ENCODE results near the gene XAF1.

XAF1 gene

DNA sequence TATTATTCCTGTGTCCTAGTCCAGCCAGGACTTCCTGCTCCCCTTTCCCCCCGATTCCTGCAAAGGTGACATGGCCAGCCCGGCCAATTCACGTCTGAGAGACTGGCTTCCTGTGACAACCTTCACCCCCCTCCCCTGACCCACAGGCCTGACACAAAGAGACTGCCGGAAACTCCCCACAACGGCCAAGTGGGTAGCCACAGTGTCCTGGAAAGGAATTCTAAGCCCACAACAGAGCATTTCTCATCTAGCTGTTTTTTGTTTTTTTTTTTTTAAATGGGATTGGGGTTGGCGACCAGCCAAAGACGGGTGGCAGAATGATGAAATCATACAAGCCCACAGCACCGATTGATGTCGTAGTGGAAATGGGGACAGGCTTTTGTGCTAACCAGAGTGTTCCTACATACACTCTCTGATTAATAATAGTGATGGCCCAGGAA, 2.8 kb upstream of the XAF1 start:
- TF ChIP-seq, protein P1, sequence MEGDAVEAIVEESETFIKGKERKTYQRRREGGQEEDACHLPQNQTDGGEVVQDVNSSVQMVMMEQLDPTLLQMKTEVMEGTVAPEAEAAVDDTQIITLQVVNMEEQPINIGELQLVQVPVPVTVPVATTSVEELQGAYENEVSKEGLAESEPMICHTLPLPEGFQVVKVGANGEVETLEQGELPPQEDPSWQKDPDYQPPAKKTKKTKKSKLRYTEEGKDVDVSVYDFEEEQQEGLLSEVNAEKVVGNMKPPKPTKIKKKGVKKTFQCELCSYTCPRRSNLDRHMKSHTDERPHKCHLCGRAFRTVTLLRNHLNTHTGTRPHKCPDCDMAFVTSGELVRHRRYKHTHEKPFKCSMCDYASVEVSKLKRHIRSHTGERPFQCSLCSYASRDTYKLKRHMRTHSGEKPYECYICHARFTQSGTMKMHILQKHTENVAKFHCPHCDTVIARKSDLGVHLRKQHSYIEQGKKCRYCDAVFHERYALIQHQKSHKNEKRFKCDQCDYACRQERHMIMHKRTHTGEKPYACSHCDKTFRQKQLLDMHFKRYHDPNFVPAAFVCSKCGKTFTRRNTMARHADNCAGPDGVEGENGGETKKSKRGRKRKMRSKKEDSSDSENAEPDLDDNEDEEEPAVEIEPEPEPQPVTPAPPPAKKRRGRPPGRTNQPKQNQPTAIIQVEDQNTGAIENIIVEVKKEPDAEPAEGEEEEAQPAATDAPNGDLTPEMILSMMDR (IDR thresholded peaks at IDR 0.05; ENCODE audit: control insufficient read depth, extremely low read depth, insufficient read depth): no peak
- DNase-seq (ENCODE audit: low read depth): no peak
- H3K4me3 ChIP-seq (ENCODE audit: low read depth, low read length): no peak overlapping the region

DNA sequence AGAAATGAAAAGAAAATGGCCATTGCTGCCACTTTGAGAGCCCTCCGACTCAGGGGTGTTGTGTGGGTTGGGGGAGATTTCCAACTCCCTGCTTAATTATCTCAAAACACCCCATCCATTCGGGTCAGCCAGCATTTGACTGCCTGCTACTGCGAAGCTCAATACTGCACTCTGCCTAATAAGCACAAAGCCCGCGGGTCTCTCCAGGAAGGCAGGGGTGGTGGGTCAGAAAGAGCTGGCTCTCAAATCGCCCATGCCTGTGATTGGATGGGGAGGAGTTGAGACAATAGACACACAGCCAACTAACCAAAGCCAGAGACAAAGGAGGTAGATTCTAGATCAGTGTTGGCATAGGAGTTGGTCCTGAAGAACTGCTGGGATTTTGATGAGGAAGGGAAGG, 2.3 kb upstream of the XAF1 start:
- H3K4me3 ChIP-seq (ENCODE audit: low read depth, low read length): no peak overlapping the region
- TF ChIP-seq, protein P1 (IDR thresholded peaks at IDR 0.05; ENCODE audit: control insufficient read depth, extremely low read depth, insufficient read depth): no peak
- DNase-seq (ENCODE audit: low read depth): no peak

DNA sequence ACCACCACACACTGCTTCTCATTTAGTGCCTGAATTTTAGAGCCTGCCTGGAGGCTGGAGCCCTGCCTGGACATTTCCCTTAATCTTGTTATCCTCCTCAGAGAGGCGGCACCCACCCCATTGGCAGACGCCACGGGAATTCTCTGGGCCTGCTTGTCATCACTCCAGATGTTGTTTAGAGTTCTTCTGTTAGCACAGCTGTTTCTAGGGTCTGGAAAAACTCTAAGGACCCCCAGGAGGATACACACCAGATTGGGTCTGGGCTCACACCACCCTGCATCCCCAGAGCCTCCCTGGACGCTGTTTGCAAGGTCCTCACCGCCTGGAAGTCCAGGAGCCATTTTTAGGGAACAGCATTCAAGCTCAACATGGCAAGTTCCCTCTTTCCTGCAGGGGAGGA, 565 bp upstream of the XAF1 start:
- TF ChIP-seq, protein P1 (IDR thresholded peaks at IDR 0.05; ENCODE audit: control insufficient read depth, extremely low read depth, insufficient read depth): no peak
- DNase-seq (ENCODE audit: low read depth): no peak
- no peak overlapping the region for H3K4me3 ChIP-seq (ENCODE audit: low read depth, low read length)

DNA sequence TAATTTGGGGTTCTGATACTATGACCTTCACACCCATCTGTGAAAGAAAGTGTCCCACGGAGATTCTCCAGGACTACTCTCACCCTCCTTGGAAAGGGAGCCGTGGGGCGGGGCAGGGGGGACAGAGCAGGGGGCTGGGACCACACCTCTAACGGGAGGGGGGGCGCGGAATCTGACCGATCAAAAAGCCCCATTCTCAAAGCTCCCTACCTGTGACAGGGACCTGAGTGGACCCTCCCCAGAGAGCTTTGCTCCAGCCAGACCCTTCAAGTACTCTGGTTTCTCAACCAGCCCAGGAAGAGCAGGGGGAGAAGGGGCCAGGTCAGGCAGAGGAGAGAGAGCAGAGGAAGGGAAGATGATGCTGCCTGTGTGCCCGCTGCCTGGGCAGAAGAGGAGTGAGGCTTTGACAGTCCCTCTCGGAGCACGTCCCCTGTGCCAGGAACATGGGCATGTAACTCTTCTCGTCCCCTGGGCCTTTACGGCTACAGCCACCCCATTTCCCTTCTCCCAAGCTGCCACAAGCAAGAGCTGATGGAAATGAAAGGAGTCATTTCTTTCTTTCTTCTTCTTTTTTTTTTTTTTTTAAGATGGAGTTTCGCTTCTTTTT, 682 bp downstream of the XAF1 start:
- TF ChIP-seq, protein P1 (IDR thresholded peaks at IDR 0.05; ENCODE audit: control insufficient read depth, extremely low read depth, insufficient read depth): no peak
- no peak overlapping the region for H3K4me3 ChIP-seq (ENCODE audit: low read depth, low read length)
- DNase-seq (ENCODE audit: low read depth): no peak

DNA sequence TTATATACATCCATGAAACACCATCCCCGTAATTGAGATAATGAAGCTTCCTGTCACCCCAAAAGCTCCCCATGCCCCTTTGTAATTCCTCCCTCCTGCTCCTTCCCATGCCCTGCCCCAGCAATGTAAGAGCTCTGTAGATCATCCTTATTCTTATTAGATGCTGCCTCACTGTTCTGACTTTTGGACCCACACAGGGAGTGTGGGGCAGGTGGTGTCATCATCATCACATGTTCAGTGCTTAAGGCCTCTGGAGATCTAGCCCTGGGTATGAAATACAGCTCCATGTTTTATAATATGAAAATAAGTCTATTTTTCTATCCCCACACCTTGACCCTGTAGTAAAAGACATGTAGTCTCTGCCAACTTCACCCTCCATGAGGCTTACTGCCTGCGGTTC, 1.9 kb downstream of the XAF1 start:
- H3K4me3 ChIP-seq (ENCODE audit: low read depth, low read length): no peak overlapping the region
- TF ChIP-seq, protein P1 (IDR thresholded peaks at IDR 0.05; ENCODE audit: control insufficient read depth, extremely low read depth, insufficient read depth): no peak
- DNase-seq (ENCODE audit: low read depth): no peak

DNA sequence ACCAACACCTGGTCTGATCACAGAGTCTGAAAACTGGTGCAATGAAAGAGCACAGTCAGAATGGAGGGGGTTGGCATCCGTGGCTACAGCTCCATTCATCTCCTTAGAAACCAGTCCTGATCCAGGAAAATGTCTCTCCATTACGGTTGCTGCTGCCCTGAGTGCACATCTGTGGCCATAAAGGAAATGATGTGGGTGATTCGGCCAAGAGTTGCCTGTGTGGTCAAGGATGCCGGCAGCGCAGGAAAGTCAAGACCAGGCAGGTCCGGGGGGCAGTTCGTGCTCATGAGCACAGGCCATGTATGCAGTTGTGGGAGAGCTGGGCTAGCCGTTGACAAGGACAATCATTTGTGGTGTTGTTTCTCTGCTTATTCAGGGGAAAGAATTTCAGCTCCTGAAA, 5.9 kb downstream of the XAF1 start:
- no peak for DNase-seq (ENCODE audit: low read depth)
- TF ChIP-seq, protein P1 (IDR thresholded peaks at IDR 0.05; ENCODE audit: control insufficient read depth, extremely low read depth, insufficient read depth): no peak
- no peak overlapping the region for H3K4me3 ChIP-seq (ENCODE audit: low read depth, low read length)

DNA sequence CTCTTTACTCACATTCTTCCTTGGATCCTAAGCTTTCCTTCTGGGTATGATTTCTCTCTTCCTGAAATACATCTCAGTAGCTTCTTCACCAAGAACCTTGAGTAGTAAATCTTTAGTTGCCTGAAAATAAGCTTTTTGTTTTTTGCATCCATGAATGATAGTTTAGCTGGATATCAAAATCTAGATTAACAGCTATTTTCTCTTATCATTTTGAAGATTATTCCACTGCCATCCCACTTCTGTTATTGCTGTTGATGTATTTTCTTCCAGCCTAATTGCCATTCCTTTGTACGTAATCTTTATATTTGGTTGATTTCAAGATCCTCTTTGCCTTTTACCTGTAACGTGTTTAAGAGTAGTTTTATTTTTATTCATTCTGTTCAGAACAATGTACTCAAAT, 12.6 kb downstream of the XAF1 start:
- TF ChIP-seq, protein P1 (IDR thresholded peaks at IDR 0.05; ENCODE audit: control insufficient read depth, extremely low read depth, insufficient read depth): no peak
- no peak for DNase-seq (ENCODE audit: low read depth)
- H3K4me3 ChIP-seq (ENCODE audit: low read depth, low read length): no peak overlapping the region
